Measurements from ENCODE around the gene OSBPL1A.

- TF ChIP-seq CTCF (IDR thresholded peaks at IDR 0.05; ENCODE audit: insufficient read depth, low read length) (no peak), POLR2AphosphoS5 (IDR thresholded peaks at IDR 0.05; ENCODE audit: low read depth) (no peak)
Observed at GRCh38 chr18:24197412-24197811, 200.2 kb downstream of the OSBPL1A start.

Data from HL-60 (cell line).